Ascending aorta (tissue), 2 donors: ENCODE results near the gene NINJ1. TPM values are rescaled to one million over a fixed set of nuclear protein-coding genes. Genes with fewer than 3 reads are reported as not detected.

Experiments used
- DNase-seq, 2 donors: peaks; one replicate each; pipeline ENCODE4 v3.0.0-alpha.2; 2019; ENCODE audit warnings: low spot score in 2 of 2
- H3K27ac ChIP-seq, 2 donors: fragments of 200-600 bp; sonication (generic); one replicate each; pipeline ENCODE4 v1.5.1; 2016 to 2017; ENCODE audit warnings: mild to moderate bottlenecking in 1 of 2
- H3K27me3 ChIP-seq: fragments of 200-600 bp; sonication (generic); one replicate; pipeline ENCODE4 v1.5.1; 2017
- H3K36me3 ChIP-seq, 2 donors: fragments of 200-600 bp; sonication (generic); one replicate each; pipeline ENCODE4 v1.5.1; 2016
- H3K4me1 ChIP-seq, 2 donors: fragments of 200-600 bp; sonication (generic); one replicate each; pipeline ENCODE4 v1.5.1; 2016 to 2017; ENCODE audit warnings: mild to moderate bottlenecking in 1 of 2
- H3K4me3 ChIP-seq, 2 donors: fragments of 200-600 bp; sonication (generic); one replicate each; pipeline ENCODE4 v1.5.1; 2016 to 2017; ENCODE audit warnings: mild to moderate bottlenecking in 1 of 2
- H3K9me3 ChIP-seq, 2 donors: fragments of 200-600 bp; sonication (generic); one replicate each; pipeline ENCODE4 v1.5.1; 2016
- intact Hi-C: fragments of 100-400 bp; cut with DNase I; formaldehyde crosslinking; loops from one replicate; pipeline ENCODE4 v1.15.1; 2023
- total RNA-seq: library from RNA; depleted of rRNA; stranded (reverse); fragments of >200 nt; gene quantifications from one replicate; pipeline ENCODE4 v1.1.0, GENCODE V29; 2016
- TF ChIP-seq, protein P1 (sequence below), 3 experiments: fragments of 200-600 bp in 2 of 3; fragments of 450-650 bp in 1 of 3; sonication (generic) in 2 of 3; IDR thresholded peaks; one replicate each; pipeline ENCODE4 v1.5.1; 2016 to 2019; ENCODE audit warnings: antibody characterized with exemption in 3 of 3, mild to moderate bottlenecking in 1 of 3, moderate library complexity in 1 of 3

NINJ1 gene
- total RNA-seq, 1 donor from 2014 or later: 156 TPM

DNA sequence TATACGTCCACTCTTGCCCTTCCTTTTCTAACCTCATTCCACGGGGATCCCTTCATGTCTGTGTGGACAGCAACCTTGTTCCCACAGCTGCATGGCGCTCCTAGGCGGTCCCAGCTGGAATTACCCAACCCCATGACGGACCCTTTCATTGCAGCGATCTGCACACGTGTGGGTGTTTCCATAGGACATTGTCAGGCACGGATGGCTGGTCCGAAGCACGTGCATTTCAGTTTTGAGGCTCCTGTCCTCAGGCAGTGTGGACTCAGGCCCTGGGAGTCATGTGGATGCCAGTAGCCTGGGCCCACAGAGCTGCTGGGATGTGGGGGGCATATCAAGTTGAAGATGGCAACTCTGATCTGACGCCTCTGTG lies 23.1 kb downstream of the NINJ1 start:
- H3K27ac ChIP-seq: no peak overlapping the region
- intact Hi-C loops: no loop called here
- peaks cover 50 to 60% of the 10 kb centered on the region in 2 donors for H3K36me3 ChIP-seq
- H3K4me3 ChIP-seq: no peak overlapping the region
- H3K4me1 ChIP-seq: peaks cover 0 to 8% of the 10 kb centered on the region in 2 donors
- DNase-seq: peak in 1 of 2 donors; percentile 5
- TF ChIP-seq, protein P1, sequence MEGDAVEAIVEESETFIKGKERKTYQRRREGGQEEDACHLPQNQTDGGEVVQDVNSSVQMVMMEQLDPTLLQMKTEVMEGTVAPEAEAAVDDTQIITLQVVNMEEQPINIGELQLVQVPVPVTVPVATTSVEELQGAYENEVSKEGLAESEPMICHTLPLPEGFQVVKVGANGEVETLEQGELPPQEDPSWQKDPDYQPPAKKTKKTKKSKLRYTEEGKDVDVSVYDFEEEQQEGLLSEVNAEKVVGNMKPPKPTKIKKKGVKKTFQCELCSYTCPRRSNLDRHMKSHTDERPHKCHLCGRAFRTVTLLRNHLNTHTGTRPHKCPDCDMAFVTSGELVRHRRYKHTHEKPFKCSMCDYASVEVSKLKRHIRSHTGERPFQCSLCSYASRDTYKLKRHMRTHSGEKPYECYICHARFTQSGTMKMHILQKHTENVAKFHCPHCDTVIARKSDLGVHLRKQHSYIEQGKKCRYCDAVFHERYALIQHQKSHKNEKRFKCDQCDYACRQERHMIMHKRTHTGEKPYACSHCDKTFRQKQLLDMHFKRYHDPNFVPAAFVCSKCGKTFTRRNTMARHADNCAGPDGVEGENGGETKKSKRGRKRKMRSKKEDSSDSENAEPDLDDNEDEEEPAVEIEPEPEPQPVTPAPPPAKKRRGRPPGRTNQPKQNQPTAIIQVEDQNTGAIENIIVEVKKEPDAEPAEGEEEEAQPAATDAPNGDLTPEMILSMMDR (IDR thresholded peaks at IDR 0.05): no peak
- H3K9me3 ChIP-seq: no peaks in the 10 kb centered on the region
- no peaks in the 10 kb centered on the region for H3K27me3 ChIP-seq

DNA sequence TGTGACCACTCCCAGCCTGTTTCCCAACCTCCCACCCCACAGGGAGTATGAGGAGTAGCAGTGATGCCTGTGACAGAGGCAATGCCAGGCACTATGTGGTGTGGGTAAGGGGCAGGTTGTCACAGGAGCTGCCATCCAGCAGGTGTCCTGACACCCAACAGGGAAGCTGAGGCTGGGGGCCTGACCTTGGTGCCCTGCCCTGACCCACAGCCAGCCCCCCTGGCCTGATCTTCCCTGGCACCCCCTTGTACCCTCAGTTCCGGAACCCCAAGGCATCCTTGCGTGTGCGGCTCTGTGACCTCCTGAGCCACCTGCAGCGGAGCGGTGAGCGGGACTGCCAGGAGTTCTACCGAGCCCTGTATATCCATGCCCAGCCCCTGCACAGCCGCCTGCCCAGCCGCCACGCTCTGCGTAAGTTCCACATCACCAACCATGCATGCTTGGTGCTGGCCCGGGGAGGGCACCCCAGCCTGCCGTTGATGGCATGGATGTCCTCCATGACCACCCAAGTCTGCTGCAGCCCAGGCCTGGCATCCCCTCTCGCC lies 23.7 kb downstream of the NINJ1 start:
- Histone ChIP-seq H3K4me3 (no peak overlapping the region), H3K4me1 (peaks cover 0 to 8% of the 10 kb centered on the region in 2 donors), H3K36me3 (peaks cover 50 to 60% of the 10 kb centered on the region in 2 donors), H3K9me3 (no peaks in the 10 kb centered on the region), H3K27ac (no peak overlapping the region), H3K27me3 (no peaks in the 10 kb centered on the region)
- intact Hi-C loops: no loop called here
- DNase-seq: peak; percentile 8 to 58
- TF ChIP-seq, protein P1 (IDR thresholded peaks at IDR 0.05): no peak

- Histone ChIP-seq H3K4me1 (peaks cover 0 to 8% of the 10 kb centered on the region in 2 donors), H3K4me3 (no peak overlapping the region), H3K27ac (no peak overlapping the region), H3K27me3 (no peaks in the 10 kb centered on the region), H3K9me3 (peaks cover 0 to 10% of the 10 kb centered on the region in 2 donors), H3K36me3 (peaks cover 42 to 64% of the 10 kb centered on the region in 2 donors)
- DNase-seq: peak; percentile 7 to 63
- intact Hi-C loops: no loop called here
- TF ChIP-seq, protein P1 (IDR thresholded peaks at IDR 0.05): no peak
Measured at GRCh38 chr9:93108291-93109041, 25.6 kb downstream of the NINJ1 start.

- DNase-seq: no peak
- intact Hi-C loops: no loop called here
- peaks cover 0 to 8% of the 10 kb centered on the region in 2 donors for H3K4me1 ChIP-seq
- H3K27me3 ChIP-seq: no peaks in the 10 kb centered on the region
- H3K27ac ChIP-seq: no peak overlapping the region
- TF ChIP-seq, protein P1 (IDR thresholded peaks at IDR 0.05): no peak
- H3K36me3 ChIP-seq: peaks cover 37 to 57% of the 10 kb centered on the region in 2 donors
- H3K4me3 ChIP-seq: no peak overlapping the region
- peaks cover 0 to 10% of the 10 kb centered on the region in 2 donors for H3K9me3 ChIP-seq
Measured at GRCh38 chr9:93107825-93108161, 26.3 kb downstream of the NINJ1 start.

DNA sequence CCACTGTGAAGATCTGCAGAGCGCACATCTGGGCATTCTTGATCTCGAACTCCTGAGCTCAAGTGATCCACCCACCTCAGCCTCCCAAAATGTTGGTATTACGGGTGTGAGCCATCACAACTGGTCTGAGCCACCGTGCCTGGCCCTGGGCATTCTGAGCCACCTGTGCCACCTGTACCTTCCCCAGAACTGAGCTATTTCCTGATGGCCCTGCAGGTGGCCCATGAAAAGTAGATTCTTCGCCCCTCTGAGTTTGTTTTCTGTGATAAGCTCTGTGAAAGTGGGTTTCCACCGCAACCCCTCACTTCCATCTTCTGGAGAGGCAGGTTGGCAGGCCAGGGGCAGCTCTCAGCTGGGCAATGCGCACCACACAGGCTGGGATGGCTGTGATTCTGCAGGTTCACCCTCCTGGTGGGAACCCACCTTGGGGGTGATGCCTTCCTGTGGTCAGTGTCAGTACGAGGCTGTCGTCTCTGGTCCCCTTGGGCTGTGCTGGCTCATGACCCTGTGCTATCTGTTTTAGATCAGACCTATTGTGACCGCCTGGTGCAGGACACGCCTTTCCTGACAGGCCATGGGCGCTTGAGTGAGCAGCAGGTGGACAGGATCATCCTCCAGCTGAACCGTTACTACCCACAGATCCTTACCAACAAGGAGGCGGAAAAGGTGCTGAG lies 26.8 kb downstream of the NINJ1 start:
- Histone ChIP-seq H3K27ac (no peak overlapping the region), H3K4me3 (no peak overlapping the region), H3K27me3 (no peaks in the 10 kb centered on the region), H3K9me3 (peaks cover 0 to 10% of the 10 kb centered on the region in 2 donors), H3K36me3 (peaks cover 32 to 52% of the 10 kb centered on the region in 2 donors), H3K4me1 (peaks cover 0 to 11% of the 10 kb centered on the region in 2 donors)
- intact Hi-C loops: no loop called here
- DNase-seq: peak; percentile 5 to 60
- TF ChIP-seq, protein P1 (IDR thresholded peaks at IDR 0.05): no peak
